Calu3 (cell line): ENCODE results near the gene PSMD1. TPM values are rescaled to one million over a fixed set of nuclear protein-coding genes. Genes with fewer than 3 reads are reported as not detected.

ENCODE experiments used
- BruUV-seq: library from RNA; stranded (reverse); fragments of 400-500 nt; replicated peaks from 2 replicates; lab custom pipeline; 2021; lab: Mats Ljungman, UMichigan
- CTCF ChIA-PET: fragments of 300-600 bp; sonication (Branson Sonifier 250); formaldehyde crosslinking; loops from one replicate; lab custom pipeline; 2022; ENCODE audit warnings: antibody characterized with exemption; lab: Charles Lee
- DNase-seq: peaks from one replicate; pipeline ENCODE4 v3.0.0; 2022
- H3K27ac Mint-ChIP-seq: one replicate; pipeline ENCODE4 v1.8.0; 2022; ENCODE audit warnings: mixed read lengths; ENCODE audit not compliant: unreplicated experiment
- H3K27me3 Mint-ChIP-seq: one replicate; pipeline ENCODE4 v1.8.0; 2022; ENCODE audit warnings: mixed read lengths; ENCODE audit not compliant: unreplicated experiment
- H3K36me3 Mint-ChIP-seq: one replicate; pipeline ENCODE4 v1.8.0; 2022; ENCODE audit warnings: mild to moderate bottlenecking, moderate library complexity, mixed read lengths; ENCODE audit not compliant: insufficient read depth, unreplicated experiment
- H3K4me1 Mint-ChIP-seq: one replicate; pipeline ENCODE4 v1.8.0; 2022; ENCODE audit warnings: mild to moderate bottlenecking, low read depth, mixed read lengths; ENCODE audit not compliant: unreplicated experiment
- H3K4me3 Mint-ChIP-seq: one replicate; pipeline ENCODE4 v1.8.0; 2022; ENCODE audit warnings: mild to moderate bottlenecking, low read depth, moderate library complexity, mixed read lengths; ENCODE audit not compliant: unreplicated experiment
- H3K9me3 Mint-ChIP-seq: one replicate; pipeline ENCODE4 v1.8.0; 2022; ENCODE audit warnings: low read depth, mixed read lengths; ENCODE audit not compliant: unreplicated experiment
- CTCF ChIP-seq: fragments of 200-600 bp; IDR thresholded peaks from one replicate; pipeline ENCODE4 v1.8.0; 2022; ENCODE audit warnings: antibody characterized with exemption; ENCODE audit not compliant: unreplicated experiment
- intact Hi-C: fragments of 100-400 bp; cut with micrococcal nuclease; formaldehyde crosslinking; loops from one replicate; pipeline ENCODE4 v1.10.0; 2022; ENCODE audit not compliant: unreplicated experiment
- total RNA-seq: library from RNA; stranded (reverse); gene quantifications from 2 replicates; pipeline ENCODE4 v1.2.3, GENCODE V29; 2022

The PSMD1 gene
- total RNA-seq, 1 experiment from 2014 or later, result 135 TPM

GRCh38 chr2:231183851-231184250, 127.2 kb downstream of the PSMD1 start:
- no TSS peak for BruUV-seq
- no peaks in the 10 kb centered on the region for H3K9me3 Mint-ChIP-seq
- H3K27ac Mint-ChIP-seq, result no peak overlapping the region
- intact Hi-C loops, result no loop called here
- H3K36me3 Mint-ChIP-seq, result no peaks in the 10 kb centered on the region
- no peak for TF ChIP-seq CTCF
- H3K4me1 Mint-ChIP-seq, result peaks cover 8% of the 10 kb centered on the region
- peaks cover 13% of the 10 kb centered on the region for H3K27me3 Mint-ChIP-seq
- no peak overlapping the region for H3K4me3 Mint-ChIP-seq
- DNase-seq, result no peak
- CTCF ChIA-PET, result interaction anchor here (0.5 kb wide), 1 partner anchor 435 kb away, joined by 3 read pairs; no protein-coding TSS in a partner anchor

- peaks cover 8% of the 10 kb centered on the region for H3K4me1 Mint-ChIP-seq
- no peak for DNase-seq
- H3K27ac Mint-ChIP-seq, result no peak overlapping the region
- no peaks in the 10 kb centered on the region for H3K36me3 Mint-ChIP-seq
- intact Hi-C loops, result no loop called here
- TF ChIP-seq CTCF, result no peak
- peaks cover 17% of the 10 kb centered on the region for H3K27me3 Mint-ChIP-seq
- no peaks in the 10 kb centered on the region for H3K9me3 Mint-ChIP-seq
- H3K4me3 Mint-ChIP-seq, result no peak overlapping the region
- CTCF ChIA-PET, result interaction anchor here (0.5 kb wide), 1 partner anchor 435 kb away, joined by 3 read pairs; no protein-coding TSS in a partner anchor
- no TSS peak for BruUV-seq
These were observed 127.7 kb downstream of the PSMD1 start for GRCh38 chr2:231184319-231184718.

- Mint-ChIP-seq H3K27ac (no peak overlapping the region), H3K27me3 (peaks cover 26% of the 10 kb centered on the region), H3K4me1 (peaks cover 15% of the 10 kb centered on the region), H3K36me3 (no peaks in the 10 kb centered on the region), H3K9me3 (no peaks in the 10 kb centered on the region), H3K4me3 (no peak overlapping the region)
- no peak for DNase-seq
- no peak for TF ChIP-seq CTCF
- CTCF ChIA-PET, result no interaction called here
- intact Hi-C loops, result no loop called here
- BruUV-seq, result no TSS peak
These were observed 128.5 kb downstream of the PSMD1 start for GRCh38 chr2:231185050-231185725.

- peaks cover 16% of the 10 kb centered on the region for H3K4me1 Mint-ChIP-seq
- no peak overlapping the region for H3K4me3 Mint-ChIP-seq
- BruUV-seq, result no TSS peak
- intact Hi-C loops, result no loop called here
- no peak overlapping the region for H3K27ac Mint-ChIP-seq
- CTCF ChIA-PET, result no interaction called here
- TF ChIP-seq CTCF, result no peak
- peaks cover 33% of the 10 kb centered on the region for H3K27me3 Mint-ChIP-seq
- no peaks in the 10 kb centered on the region for H3K9me3 Mint-ChIP-seq
- DNase-seq, result no peak
- no peaks in the 10 kb centered on the region for H3K36me3 Mint-ChIP-seq
These were observed 129.2 kb downstream of the PSMD1 start for GRCh38 chr2:231185886-231186285.
